Prostate gland (tissue), 2 donors: ENCODE results near the gene CTNS. TPM values are rescaled to one million over a fixed set of nuclear protein-coding genes. Genes with fewer than 3 reads are reported as not detected.

ENCODE experiments used
- DNase-seq: peaks from one replicate; pipeline ENCODE4 v3.0.0-alpha.2; 2019; ENCODE audit warnings: low spot score
- H3K27ac ChIP-seq, 2 donors: fragments of 200-600 bp; sonication (generic); 2 replicates each; pipeline ENCODE4 v1.5.1; 2017 to 2019
- H3K27me3 ChIP-seq: fragments of 200-600 bp; sonication (generic); replicated peaks from 2 replicates; pipeline ENCODE4 v1.5.1; 2019; ENCODE audit not compliant: insufficient read depth
- H3K36me3 ChIP-seq, 2 donors: fragments of 200-600 bp; sonication (generic); 1 replicate in 1 of 2; 2 replicates in 1 of 2; pipeline versions ENCODE4 v1.5.1 to v1.8.1; 2017 to 2019
- H3K4me1 ChIP-seq: fragments of 200-600 bp; sonication (generic); replicated peaks from 2 replicates; pipeline ENCODE4 v1.5.1; 2019
- H3K4me3 ChIP-seq, 2 donors: fragments of 200-600 bp; sonication (generic); 2 replicates each; pipeline ENCODE4 v1.5.1; 2017 to 2019
- H3K9me3 ChIP-seq: fragments of 200-600 bp; sonication (generic); 2 replicates; pipeline ENCODE4 v1.5.1; 2017
- CTCF ChIP-seq, 4 experiments: fragments of 200-600 bp in 2 of 4; fragments of 450-650 bp in 2 of 4; sonication (generic) in 2 of 4; IDR thresholded peaks; 1 replicate in 3 of 4; 2 replicates in 1 of 4; pipeline ENCODE4 v1.5.1; 2016 to 2019; ENCODE audit warnings: antibody characterized with exemption in 4 of 4, mild to moderate bottlenecking in 2 of 4, moderate library complexity in 2 of 4
- POLR2A ChIP-seq: fragments of 450-650 bp; IDR thresholded peaks from one replicate; pipeline ENCODE4 v1.6.1; 2016; ENCODE audit warnings: antibody characterized with exemption, mild to moderate bottlenecking
- POLR2AphosphoS5 ChIP-seq: sonication (generic); formaldehyde crosslinking; IDR thresholded peaks from one replicate; pipeline ENCODE4 v1.6.1; 2017; ENCODE audit warnings: antibody characterized with exemption
- WGBS: methylation state at CpG from one replicate; pipeline ENCODE4 v1.1.5; 2018; 5-methylcytosine and 5-hydroxymethylcytosine counted together
- intact Hi-C: fragments of 100-400 bp; cut with DNase I; formaldehyde crosslinking; loops from one replicate; pipeline ENCODE4 v1.14.2; 2022
- total RNA-seq, 2 donors: library from RNA; depleted of rRNA; stranded (reverse); fragments of >200 nt; gene quantifications; one replicate each; pipeline ENCODE4 v1.1.0, GENCODE V29; 2016

CTNS gene
- total RNA-seq, 2 donors from 2014 or later: 26.9 to 51.2 TPM

GRCh38 chr17:3685174-3685573, 48.6 kb downstream of the CTNS start:
- no peak overlapping the region for H3K4me3 ChIP-seq
- WGBS: 16% methylated on average over 13 of the region's 13 CpGs
- DNase-seq: no peak
- H3K27me3 ChIP-seq: peaks cover 17% of the 10 kb centered on the region
- no peaks in the 10 kb centered on the region for H3K4me1 ChIP-seq
- no peaks in the 10 kb centered on the region for H3K36me3 ChIP-seq
- intact Hi-C loops: no loop called here
- H3K27ac ChIP-seq: no peak overlapping the region
- no peaks in the 10 kb centered on the region for H3K9me3 ChIP-seq
- TF ChIP-seq POLR2AphosphoS5 (no peak), CTCF (IDR thresholded peaks at IDR 0.05) (no peak), POLR2A (no peak)

GRCh38 chr17:3688027-3688553, 51.5 kb downstream of the CTNS start:
- H3K36me3 ChIP-seq: no peaks in the 10 kb centered on the region
- H3K9me3 ChIP-seq: no peaks in the 10 kb centered on the region
- intact Hi-C loops: no loop called here
- TF ChIP-seq POLR2A: no peak
- H3K4me1 ChIP-seq: no peaks in the 10 kb centered on the region
- 42% methylated on average over 18 of the region's 19 CpGs for WGBS
- peaks cover 14% of the 10 kb centered on the region for H3K27me3 ChIP-seq
- DNase-seq: no peak
- H3K4me3 ChIP-seq: no peak overlapping the region
- no peak overlapping the region for H3K27ac ChIP-seq

- no peak for TF ChIP-seq CTCF (IDR thresholded peaks at IDR 0.05)
- no peak for TF ChIP-seq POLR2AphosphoS5
- TF ChIP-seq POLR2A: no peak
- WGBS: 84% methylated on average over 14 of the region's 14 CpGs
- H3K9me3 ChIP-seq: no peaks in the 10 kb centered on the region
- H3K36me3 ChIP-seq: no peaks in the 10 kb centered on the region
- DNase-seq: no peak
- peaks cover 11% of the 10 kb centered on the region for H3K27me3 ChIP-seq
- intact Hi-C loops: no loop called here
- no peak overlapping the region for H3K27ac ChIP-seq
- no peaks in the 10 kb centered on the region for H3K4me1 ChIP-seq
- H3K4me3 ChIP-seq: no peak overlapping the region
Measured at GRCh38 chr17:3688852-3689261, 52.3 kb downstream of the CTNS start.

GRCh38 chr17:3689262-3690093, 52.9 kb downstream of the CTNS start:
- no peak for DNase-seq
- Histone ChIP-seq H3K27me3 (peaks cover 5% of the 10 kb centered on the region), H3K4me3 (no peak overlapping the region), H3K4me1 (no peaks in the 10 kb centered on the region), H3K9me3 (no peaks in the 10 kb centered on the region), H3K36me3 (no peaks in the 10 kb centered on the region), H3K27ac (no peak overlapping the region)
- 89% methylated on average over 39 of the region's 44 CpGs for WGBS
- TF ChIP-seq POLR2AphosphoS5 (no peak), CTCF (IDR thresholded peaks at IDR 0.05) (no peak), POLR2A (no peak)
- intact Hi-C loops: no loop called here

- no peak for DNase-seq
- no peaks in the 10 kb centered on the region for H3K9me3 ChIP-seq
- no peaks in the 10 kb centered on the region for H3K36me3 ChIP-seq
- H3K4me3 ChIP-seq: no peak overlapping the region
- no peaks in the 10 kb centered on the region for H3K4me1 ChIP-seq
- no peak overlapping the region for H3K27ac ChIP-seq
- no peak for TF ChIP-seq POLR2AphosphoS5
- TF ChIP-seq POLR2A: no peak
- TF ChIP-seq CTCF (IDR thresholded peaks at IDR 0.05): no peak
- H3K27me3 ChIP-seq: peaks cover 9% of the 10 kb centered on the region
- 54% methylated on average over 19 of the region's 22 CpGs for WGBS
- intact Hi-C loops: no loop called here
Measured at GRCh38 chr17:3690094-3690715, 53.6 kb downstream of the CTNS start.
